NB4 (cell line): ENCODE data around the gene ARIH1.

ENCODE experiments used
- CTCF ChIP-seq: IDR thresholded peaks from one replicate; pipeline ENCODE4 v1.5.1; 2012; ENCODE audit warnings: low read depth, low read length
- POLR2A ChIP-seq: IDR thresholded peaks from 2 replicates; pipeline ENCODE4 v1.6.1; 2011; ENCODE audit warnings: mild to moderate bottlenecking; ENCODE audit not compliant: insufficient read length; ENCODE audit errors: extremely low read depth

GRCh38 chr15:72585476-72586058 is 111.4 kb downstream of the ARIH1 start:
- no peak for TF ChIP-seq CTCF
- no peak for TF ChIP-seq POLR2A
